Smooth muscle cell (in vitro differentiated cells): Measurements from ENCODE around the gene TNFRSF6B. TPM values are rescaled to one million over a fixed set of nuclear protein-coding genes. Genes with fewer than 3 reads are reported as not detected.
"Not testable (repeated sequence)": the region's sequence is repeated elsewhere in the genome, so short reads cannot be mapped to it uniquely, and the experiment has no call there.

Experiments
- DNase-seq: peaks from one replicate; lab custom pipeline; 2025; ENCODE audit not compliant: unreplicated experiment; lab: John Stamatoyannopoulos, UW
- H2AFZ ChIP-seq: fragments of 200-600 bp; sonication (generic); 2 replicates; pipeline ENCODE4 v1.6.0; 2016; ENCODE audit warnings: antibody characterized with exemption, low read depth, mild to moderate bottlenecking
- H3F3A ChIP-seq: fragments of 200-600 bp; sonication (generic); 2 replicates; pipeline ENCODE4 v1.6.0; 2017; ENCODE audit warnings: antibody characterized with exemption, low read depth
- H3K27ac ChIP-seq: fragments of 200-600 bp; sonication (generic); 2 replicates; pipeline ENCODE4 v1.5.1; 2016; ENCODE audit warnings: low read depth, mild to moderate bottlenecking
- H3K27me3 ChIP-seq: fragments of 200-600 bp; sonication (generic); 2 replicates; pipeline ENCODE4 v1.6.1; 2016; ENCODE audit warnings: low read depth, mild to moderate bottlenecking
- H3K36me3 ChIP-seq: fragments of 200-600 bp; sonication (generic); 2 replicates; pipeline ENCODE4 v1.5.1; 2016; ENCODE audit warnings: low read depth
- H3K4me1 ChIP-seq: fragments of 200-600 bp; sonication (generic); 2 replicates; pipeline ENCODE4 v1.5.1; 2016; ENCODE audit warnings: low read depth
- H3K4me2 ChIP-seq: fragments of 200-600 bp; sonication (generic); 2 replicates; pipeline ENCODE4 v1.6.0; 2016; ENCODE audit warnings: mild to moderate bottlenecking
- H3K4me3 ChIP-seq: fragments of 200-600 bp; sonication (generic); 2 replicates; pipeline ENCODE4 v1.5.1; 2016; ENCODE audit warnings: mild to moderate bottlenecking
- H3K79me2 ChIP-seq: fragments of 200-600 bp; sonication (generic); 2 replicates; pipeline ENCODE4 v1.6.0; 2016; ENCODE audit warnings: low read depth, mild to moderate bottlenecking
- H3K9ac ChIP-seq: fragments of 200-600 bp; sonication (generic); 2 replicates; pipeline ENCODE4 v1.6.0; 2016; ENCODE audit warnings: low read depth
- H3K9me3 ChIP-seq: fragments of 200-600 bp; sonication (generic); replicated peaks from 2 replicates; pipeline ENCODE4 v1.5.1; 2016; ENCODE audit warnings: low read depth
- H4K20me1 ChIP-seq: fragments of 200-600 bp; sonication (generic); 2 replicates; pipeline ENCODE4 v1.6.0; 2016; ENCODE audit warnings: low read depth
- WGBS: methylation state at CpG from one replicate; pipeline ENCODE4 v1.1.7; 2016; ENCODE audit warnings: low lambda C conversion rate; 5-methylcytosine and 5-hydroxymethylcytosine counted together
- polyA plus RNA-seq: library from polyadenylated mRNA; unstranded; fragments of >200 nt; fragmentation: Nextera tagmentation; extraction: Ambion mirVana; gene quantifications from 2 replicates; pipeline ENCODE4 v1.2.1, GENCODE V29; 2016
- total RNA-seq: library from RNA; depleted of rRNA; stranded (reverse); fragments of >200 nt; gene quantifications from 2 replicates; pipeline ENCODE4 v1.2.3, GENCODE V29; 2014
- TF ChIP-seq, protein P1 (sequence below): fragments of 200-600 bp; sonication (generic); IDR thresholded peaks from 2 replicates; pipeline ENCODE4 v1.5.1; 2017; ENCODE audit warnings: borderline replicate concordance, mild to moderate bottlenecking, antibody characterized with exemption; ENCODE audit not compliant: insufficient read depth, poor library complexity, severe bottlenecking

The TNFRSF6B gene, protein sequence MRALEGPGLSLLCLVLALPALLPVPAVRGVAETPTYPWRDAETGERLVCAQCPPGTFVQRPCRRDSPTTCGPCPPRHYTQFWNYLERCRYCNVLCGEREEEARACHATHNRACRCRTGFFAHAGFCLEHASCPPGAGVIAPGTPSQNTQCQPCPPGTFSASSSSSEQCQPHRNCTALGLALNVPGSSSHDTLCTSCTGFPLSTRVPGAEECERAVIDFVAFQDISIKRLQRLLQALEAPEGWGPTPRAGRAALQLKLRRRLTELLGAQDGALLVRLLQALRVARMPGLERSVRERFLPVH
- total RNA-seq (9.2 and 13.1 TPM in 2 replicates), polyA plus RNA-seq (13.1 and 17.1 TPM in 2 replicates)

- Histone ChIP-seq H3K4me2 (peak within 1 kb of the TSS; percentile 83), H3K27ac (no peak within 1 kb of the TSS)
Observed at GRCh38 chr20:63696628-63697356, at the start of gene TNFRSF6B. TSS of gene TNFRSF6B (plus strand) at chr20:63696652. CDS start at chr20:63696768, 116 bp downstream.

GRCh38 chr20:63648190-63648589, 48.3 kb upstream of the TNFRSF6B start:
- no peak for DNase-seq
- H4K20me1 ChIP-seq, result peaks cover 13% of the 10 kb centered on the region
- H3K9me3 ChIP-seq, result no peaks in the 10 kb centered on the region
- H3K9ac ChIP-seq, result no peak overlapping the region
- no peak overlapping the region for H3K4me2 ChIP-seq
- TF ChIP-seq, protein P1, sequence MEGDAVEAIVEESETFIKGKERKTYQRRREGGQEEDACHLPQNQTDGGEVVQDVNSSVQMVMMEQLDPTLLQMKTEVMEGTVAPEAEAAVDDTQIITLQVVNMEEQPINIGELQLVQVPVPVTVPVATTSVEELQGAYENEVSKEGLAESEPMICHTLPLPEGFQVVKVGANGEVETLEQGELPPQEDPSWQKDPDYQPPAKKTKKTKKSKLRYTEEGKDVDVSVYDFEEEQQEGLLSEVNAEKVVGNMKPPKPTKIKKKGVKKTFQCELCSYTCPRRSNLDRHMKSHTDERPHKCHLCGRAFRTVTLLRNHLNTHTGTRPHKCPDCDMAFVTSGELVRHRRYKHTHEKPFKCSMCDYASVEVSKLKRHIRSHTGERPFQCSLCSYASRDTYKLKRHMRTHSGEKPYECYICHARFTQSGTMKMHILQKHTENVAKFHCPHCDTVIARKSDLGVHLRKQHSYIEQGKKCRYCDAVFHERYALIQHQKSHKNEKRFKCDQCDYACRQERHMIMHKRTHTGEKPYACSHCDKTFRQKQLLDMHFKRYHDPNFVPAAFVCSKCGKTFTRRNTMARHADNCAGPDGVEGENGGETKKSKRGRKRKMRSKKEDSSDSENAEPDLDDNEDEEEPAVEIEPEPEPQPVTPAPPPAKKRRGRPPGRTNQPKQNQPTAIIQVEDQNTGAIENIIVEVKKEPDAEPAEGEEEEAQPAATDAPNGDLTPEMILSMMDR, result no peak
- no peaks in the 10 kb centered on the region for H3K79me2 ChIP-seq
- H3K36me3 ChIP-seq, result no peaks in the 10 kb centered on the region
- no peaks in the 10 kb centered on the region for H3K4me1 ChIP-seq
- H2AFZ ChIP-seq, result no peak overlapping the region
- WGBS, result 91% methylated on average over 6 of the region's 6 CpGs
- no peaks in the 10 kb centered on the region for H3F3A ChIP-seq
- no peaks in the 10 kb centered on the region for H3K27me3 ChIP-seq
- no peak overlapping the region for H3K4me3 ChIP-seq
- H3K27ac ChIP-seq, result no peak overlapping the region

More at GRCh38 chr20:63696628-63697356, at the start of gene TNFRSF6B:
- Histone ChIP-seq H3K36me3 (no peaks in the 10 kb centered on the region), H3K4me1 (peaks cover 20% of the 10 kb centered on the region), H2AFZ (no peak within 1 kb of the TSS), H3F3A (no peaks in the 10 kb centered on the region), H3K9me3 (no peaks in the 10 kb centered on the region), H3K9ac (no peak within 1 kb of the TSS), H3K4me3 (peak within 1 kb of the TSS; percentile 43), H4K20me1 (no peaks in the 10 kb centered on the region), H3K79me2 (no peaks in the 10 kb centered on the region), H3K27me3 (no peaks in the 10 kb centered on the region)
- DNase-seq, result no peak
- TF ChIP-seq, protein P1, result no peak
- 20% methylated on average over 49 of the region's 52 CpGs for WGBS

- Histone ChIP-seq H3F3A (no peaks in the 10 kb centered on the region), H3K9ac (no peak overlapping the region), H3K27ac (no peak overlapping the region), H3K4me2 (no peak overlapping the region), H4K20me1 (peaks cover 13% of the 10 kb centered on the region), H2AFZ (no peak overlapping the region), H3K27me3 (no peaks in the 10 kb centered on the region), H3K79me2 (no peaks in the 10 kb centered on the region), H3K9me3 (no peaks in the 10 kb centered on the region), H3K36me3 (no peaks in the 10 kb centered on the region), H3K4me1 (no peaks in the 10 kb centered on the region), H3K4me3 (no peak overlapping the region)
- DNase-seq, result no peak
- TF ChIP-seq, protein P1, result no peak
- 88% methylated on average over 11 of the region's 11 CpGs for WGBS
Observed at GRCh38 chr20:63648895-63649589, 47.4 kb upstream of the TNFRSF6B start.

GRCh38 chr20:63650486-63650885, 46.0 kb upstream of the TNFRSF6B start:
- H3K4me2 ChIP-seq, H2AFZ ChIP-seq: not testable (repeated sequence)

More at GRCh38 chr20:63650486-63650885, 46.0 kb upstream of the TNFRSF6B start:
- not testable (repeated sequence) for DNase-seq, H3K9ac ChIP-seq, H3K4me1 ChIP-seq, H3K4me3 ChIP-seq, H3F3A ChIP-seq, H3K36me3 ChIP-seq, H3K27me3 ChIP-seq, H3K9me3 ChIP-seq, H3K79me2 ChIP-seq, H3K27ac ChIP-seq
- H4K20me1 ChIP-seq, result peaks cover 13% of the 10 kb centered on the region
- WGBS, result 98% methylated on average over 14 of the region's 25 CpGs
